Spleen (tissue), 11 donors: ENCODE measurements around the gene RIMBP2. TPM values are rescaled to one million over a fixed set of nuclear protein-coding genes. Genes with fewer than 3 reads are reported as not detected.

Source experiments
- DNase-seq: peaks from one replicate; pipeline ENCODE4 v3.0.0-alpha.2; 2020
- H3K27ac ChIP-seq, 8 donors: fragments of 200-600 bp; sonication (generic) in 7 of 8; 1 replicate in 4 of 8; 2 replicates in 4 of 8; pipeline versions ENCODE4 v1.5.0 to v1.8.0; 2016 to 2021; ENCODE audit warnings: inconsistent platforms in 4 of 8, mild to moderate bottlenecking in 4 of 8, moderate library complexity in 1 of 8
- H3K27me3 ChIP-seq, 7 donors: fragments of 200-600 bp; sonication (generic) in 6 of 7; replicated peaks in 1 of 7; 1 replicate in 4 of 7; 2 replicates in 3 of 7; pipeline versions ENCODE4 v1.5.0 to v1.8.0; 2016 to 2021; ENCODE audit warnings: inconsistent platforms in 3 of 7, mild to moderate bottlenecking in 1 of 7
- H3K36me3 ChIP-seq, 6 donors: fragments of 200-600 bp; sonication (generic) in 5 of 6; 1 replicate in 4 of 6; 2 replicates in 2 of 6; pipeline versions ENCODE4 v1.5.0 to v1.8.0; 2016 to 2021; ENCODE audit warnings: inconsistent platforms in 2 of 6
- H3K4me1 ChIP-seq, 6 donors: fragments of 200-600 bp; sonication (generic) in 5 of 6; 1 replicate in 3 of 6; 2 replicates in 3 of 6; pipeline versions ENCODE4 v1.5.0 to v1.8.0; 2016 to 2021; ENCODE audit warnings: inconsistent platforms in 3 of 6
- H3K4me3 ChIP-seq, 8 donors: fragments of 200-600 bp; sonication (generic) in 7 of 8; 1 replicate in 4 of 8; 2 replicates in 4 of 8; pipeline versions ENCODE4 v1.5.0 to v1.8.0; 2016 to 2021; ENCODE audit warnings: inconsistent platforms in 4 of 8, mild to moderate bottlenecking in 4 of 8, moderate library complexity in 2 of 8
- H3K9me3 ChIP-seq, 8 donors: fragments of 200-600 bp; sonication (generic) in 7 of 8; 1 replicate in 4 of 8; 2 replicates in 4 of 8; pipeline versions ENCODE4 v1.5.0 to v1.8.0; 2016 to 2021; ENCODE audit warnings: inconsistent platforms in 4 of 8
- POLR2A ChIP-seq, 3 donors: fragments of 450-650 bp; IDR thresholded peaks; one replicate each; pipeline ENCODE4 v1.5.1; 2017; ENCODE audit warnings: antibody characterized with exemption in 3 of 3, mild to moderate bottlenecking in 1 of 3
- POLR2AphosphoS5 ChIP-seq, 3 donors: sonication (generic); formaldehyde crosslinking; IDR thresholded peaks; one replicate each; pipeline ENCODE4 v1.5.1; 2017; ENCODE audit warnings: antibody characterized with exemption in 3 of 3
- WGBS, 5 donors: extraction: QIAGEN DNeasy Blood & Tissue Kit in 3 of 5; methylation state at CpG; one replicate each; pipeline versions ENCODE4 v1.1.5 to v1.1.7; 2013 to 2018; 5-methylcytosine and 5-hydroxymethylcytosine counted together
- intact Hi-C: fragments of 100-400 bp; cut with DNase I; formaldehyde crosslinking; loops from one replicate; pipeline ENCODE4 v1.15.0; 2023; ENCODE audit warnings: low total_unique reads
- polyA plus RNA-seq, 3 donors: library from polyadenylated mRNA; stranded (reverse); fragments of 200-250 nt; gene quantifications; one replicate each; pipeline ENCODE4 v1.2.1, GENCODE V29; 2013
- total RNA-seq, 7 donors: library from RNA; depleted of rRNA in 3 of 7; stranded (reverse); fragments of >200 nt in 3 of 7; fragmentation: NEBNext Ultra II Directional in 4 of 7; extraction: Animal tissue kit (Norgen Biotek cat#: 25700) in 4 of 7; gene quantifications; one replicate each; pipeline versions ENCODE4 v1.1.0 to v1.2.1, GENCODE V29; 2016 to 2021
- TF ChIP-seq, protein P1 (sequence below), 11 experiments: fragments of 200-600 bp in 7 of 11; fragments of 450-650 bp in 4 of 11; sonication (generic) in 4 of 11; IDR thresholded peaks in 8 of 11; conservative IDR thresholded peaks in 3 of 11; 1 replicate in 7 of 11; 2 replicates in 4 of 11; pipeline versions ENCODE4 v1.4.0 to v1.8.0; 2016 to 2021; ENCODE audit warnings: antibody characterized with exemption in 11 of 11, inconsistent platforms in 4 of 11, mild to moderate bottlenecking in 1 of 11
- donor health status: healthy with polysubstance abuse.
- donor health status: DM: no; HTN: no; CAD: no; lungs with moderate emphysema.
- donor health status: DM: no; HTN: no; CAD: no.
- donor health status: Bipolar disorder and iron deficiency.
- donor health status: healthy.
- donor health status: DM: no; HTN: no; CAD: no.
- donor health status: DM: yes; HTN: yes; CAD: no.

RIMBP2 gene
- total and polyA plus RNA-seq, 10 donors: 0.05 to 5.2 (median 0.95) TPM

DNA sequence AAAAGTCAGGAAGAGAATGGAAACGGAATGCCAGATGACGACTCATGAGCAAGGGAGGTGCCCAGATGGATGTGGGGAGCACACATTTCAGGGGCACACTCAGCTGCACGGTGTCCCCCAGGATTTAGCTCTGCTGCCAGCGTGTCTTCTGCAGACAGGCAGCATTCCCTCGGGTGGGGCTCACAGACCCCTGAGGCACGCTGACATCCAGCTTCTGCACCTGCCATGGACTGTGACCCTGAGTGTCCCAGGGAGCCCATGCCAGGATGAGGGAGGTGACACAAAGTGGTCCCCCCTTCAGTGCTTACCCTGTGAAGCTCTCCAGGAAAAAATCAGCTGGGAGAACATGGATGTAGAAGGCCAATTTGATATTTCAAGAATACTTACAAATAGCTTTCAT lies 294.2 kb downstream of the RIMBP2 start:
- H3K27ac ChIP-seq: no peak overlapping the region
- peak; percentile 27 for DNase-seq
- no peak overlapping the region for H3K4me3 ChIP-seq
- intact Hi-C loops: no loop called here
- no peaks in the 10 kb centered on the region for H3K36me3 ChIP-seq
- H3K4me1 ChIP-seq: no peaks in the 10 kb centered on the region
- no peaks in the 10 kb centered on the region for H3K9me3 ChIP-seq
- peaks cover 0 to 3% (median 0%) of the 10 kb centered on the region in 7 donors for H3K27me3 ChIP-seq
- no peak for TF ChIP-seq POLR2AphosphoS5 (IDR thresholded peaks at IDR 0.05)
- TF ChIP-seq, protein P1, sequence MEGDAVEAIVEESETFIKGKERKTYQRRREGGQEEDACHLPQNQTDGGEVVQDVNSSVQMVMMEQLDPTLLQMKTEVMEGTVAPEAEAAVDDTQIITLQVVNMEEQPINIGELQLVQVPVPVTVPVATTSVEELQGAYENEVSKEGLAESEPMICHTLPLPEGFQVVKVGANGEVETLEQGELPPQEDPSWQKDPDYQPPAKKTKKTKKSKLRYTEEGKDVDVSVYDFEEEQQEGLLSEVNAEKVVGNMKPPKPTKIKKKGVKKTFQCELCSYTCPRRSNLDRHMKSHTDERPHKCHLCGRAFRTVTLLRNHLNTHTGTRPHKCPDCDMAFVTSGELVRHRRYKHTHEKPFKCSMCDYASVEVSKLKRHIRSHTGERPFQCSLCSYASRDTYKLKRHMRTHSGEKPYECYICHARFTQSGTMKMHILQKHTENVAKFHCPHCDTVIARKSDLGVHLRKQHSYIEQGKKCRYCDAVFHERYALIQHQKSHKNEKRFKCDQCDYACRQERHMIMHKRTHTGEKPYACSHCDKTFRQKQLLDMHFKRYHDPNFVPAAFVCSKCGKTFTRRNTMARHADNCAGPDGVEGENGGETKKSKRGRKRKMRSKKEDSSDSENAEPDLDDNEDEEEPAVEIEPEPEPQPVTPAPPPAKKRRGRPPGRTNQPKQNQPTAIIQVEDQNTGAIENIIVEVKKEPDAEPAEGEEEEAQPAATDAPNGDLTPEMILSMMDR (IDR thresholded peaks at IDR 0.05 in 8 of 11, conservative IDR thresholded peaks at IDR 0.05 in 3 of 11): no peak
- no peak for TF ChIP-seq POLR2A (IDR thresholded peaks at IDR 0.05)
- WGBS, 5 donors: 68 to 81% (median 71%) methylated on average over 6 of the region's 6 CpGs

DNA sequence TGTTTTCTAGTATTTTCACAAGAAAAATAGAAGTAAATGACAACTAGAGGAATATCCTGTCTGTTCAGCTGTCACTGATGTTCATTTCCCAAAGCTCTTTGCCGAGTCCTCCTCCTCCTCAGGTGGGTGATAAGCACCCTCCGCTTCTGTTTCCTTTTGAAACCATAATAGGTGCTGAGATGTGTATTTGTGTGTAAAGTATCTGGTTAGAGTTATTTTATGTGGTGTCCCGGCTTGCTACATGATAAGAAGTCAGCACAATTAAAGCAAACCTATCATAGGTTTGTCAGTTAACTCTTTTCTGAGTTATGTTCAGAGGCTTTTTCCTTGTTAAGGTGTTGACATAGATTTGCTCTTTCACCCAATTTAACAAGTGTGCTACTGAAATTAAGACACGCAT lies 296.0 kb downstream of the RIMBP2 start:
- no peak overlapping the region for H3K27ac ChIP-seq

DNA sequence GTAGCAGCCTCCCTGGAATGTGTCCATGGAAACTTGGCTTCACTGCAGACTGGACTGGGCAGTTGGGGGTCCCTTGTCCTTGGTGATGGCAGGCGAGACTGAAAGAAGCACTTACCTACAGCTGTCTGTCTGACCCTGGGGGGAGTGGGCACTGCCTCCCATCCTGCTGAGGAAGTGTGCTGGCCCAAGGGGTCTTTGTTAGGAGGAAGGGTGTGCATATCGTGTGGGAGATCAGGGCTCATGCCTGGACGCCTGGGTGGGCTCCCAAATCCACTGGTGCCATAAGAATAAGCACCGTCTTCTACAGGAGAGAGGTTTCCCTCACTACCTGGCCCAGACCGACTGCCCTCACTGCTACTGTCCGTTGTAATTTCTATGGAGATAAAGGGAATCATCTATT lies 297.0 kb downstream of the RIMBP2 start:
- DNase-seq: peak; percentile 33
- WGBS, 5 donors: 68 to 75% (median 70%) methylated on average over 6 of the region's 6 CpGs
- H3K36me3 ChIP-seq: no peaks in the 10 kb centered on the region
- TF ChIP-seq POLR2A (IDR thresholded peaks at IDR 0.05) (no peak), POLR2AphosphoS5 (IDR thresholded peaks at IDR 0.05) (no peak)
- TF ChIP-seq, protein P1 (IDR thresholded peaks at IDR 0.05 in 8 of 11, conservative IDR thresholded peaks at IDR 0.05 in 3 of 11): no peak
- H3K27me3 ChIP-seq: peaks cover 0 to 3% (median 0%) of the 10 kb centered on the region in 7 donors
- intact Hi-C loops: no loop called here
- no peak overlapping the region for H3K27ac ChIP-seq
- no peaks in the 10 kb centered on the region for H3K9me3 ChIP-seq
- no peak overlapping the region for H3K4me3 ChIP-seq
- no peaks in the 10 kb centered on the region for H3K4me1 ChIP-seq

More for the DNA sequence above, 296.0 kb downstream of the RIMBP2 start:
- Histone ChIP-seq H3K36me3 (no peaks in the 10 kb centered on the region), H3K4me3 (no peak overlapping the region), H3K27me3 (peaks cover 0 to 3% (median 0%) of the 10 kb centered on the region in 7 donors), H3K9me3 (no peaks in the 10 kb centered on the region), H3K4me1 (no peaks in the 10 kb centered on the region)
- DNase-seq: no peak
- WGBS, 5 donors: 76 to 87% (median 82%) methylated on average over 4 of the region's 4 CpGs
- intact Hi-C loops: no loop called here
- TF ChIP-seq, protein P1 (IDR thresholded peaks at IDR 0.05 in 8 of 11, conservative IDR thresholded peaks at IDR 0.05 in 3 of 11): no peak
- TF ChIP-seq POLR2AphosphoS5 (IDR thresholded peaks at IDR 0.05) (no peak), POLR2A (IDR thresholded peaks at IDR 0.05) (no peak)

DNA sequence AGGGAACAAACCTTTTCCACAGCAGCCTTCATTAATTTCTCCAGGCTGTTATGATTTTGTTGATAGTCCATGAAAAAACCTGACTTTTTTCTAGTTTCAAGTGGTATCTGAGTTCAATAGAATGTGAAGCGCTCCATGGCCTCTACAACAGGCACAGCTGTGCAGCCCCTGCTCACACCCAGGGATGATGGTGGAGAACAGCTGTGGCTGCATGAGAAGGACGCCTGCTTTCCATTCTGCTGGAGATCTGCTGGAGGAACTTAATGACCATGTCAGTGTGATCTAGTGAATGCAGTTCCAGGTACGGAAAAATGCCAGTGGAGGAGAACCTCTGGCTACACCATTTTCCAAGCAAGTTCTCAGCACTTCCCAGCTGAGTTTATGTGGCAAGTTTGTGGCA lies 297.8 kb downstream of the RIMBP2 start:
- TF ChIP-seq POLR2A (IDR thresholded peaks at IDR 0.05) (no peak), POLR2AphosphoS5 (IDR thresholded peaks at IDR 0.05) (no peak)
- TF ChIP-seq, protein P1 (IDR thresholded peaks at IDR 0.05 in 8 of 11, conservative IDR thresholded peaks at IDR 0.05 in 3 of 11): no peak
- WGBS, 5 donors: 72 to 85% (median 81%) methylated on average over 3 of the region's 3 CpGs
- H3K9me3 ChIP-seq: no peaks in the 10 kb centered on the region
- no peak overlapping the region for H3K4me3 ChIP-seq
- H3K36me3 ChIP-seq: no peaks in the 10 kb centered on the region
- no peaks in the 10 kb centered on the region for H3K4me1 ChIP-seq
- H3K27ac ChIP-seq: no peak overlapping the region
- no peak for DNase-seq
- H3K27me3 ChIP-seq: peaks cover 0 to 7% (median 0%) of the 10 kb centered on the region in 7 donors
- intact Hi-C loops: no loop called here
